Esophagus squamous epithelium (tissue), 4 donors: ENCODE results near the gene ATP8B1.

Source experiments
- POLR2A ChIP-seq, 4 donors: fragments of 450-650 bp; IDR thresholded peaks; one replicate each; pipeline ENCODE4 v1.6.1; 2017; ENCODE audit warnings: antibody characterized with exemption in 4 of 4, mild to moderate bottlenecking in 4 of 4, moderate library complexity in 3 of 4
- TF ChIP-seq, protein P1 (sequence below), 6 experiments: fragments of 450-650 bp in 4 of 6; fragments of 200-600 bp in 2 of 6; sonication (generic) in 2 of 6; IDR thresholded peaks; one replicate each; pipeline ENCODE4 v1.5.1; 2016 to 2019; ENCODE audit warnings: antibody characterized with exemption in 6 of 6, mild to moderate bottlenecking in 4 of 6, moderate library complexity in 4 of 6

DNA sequence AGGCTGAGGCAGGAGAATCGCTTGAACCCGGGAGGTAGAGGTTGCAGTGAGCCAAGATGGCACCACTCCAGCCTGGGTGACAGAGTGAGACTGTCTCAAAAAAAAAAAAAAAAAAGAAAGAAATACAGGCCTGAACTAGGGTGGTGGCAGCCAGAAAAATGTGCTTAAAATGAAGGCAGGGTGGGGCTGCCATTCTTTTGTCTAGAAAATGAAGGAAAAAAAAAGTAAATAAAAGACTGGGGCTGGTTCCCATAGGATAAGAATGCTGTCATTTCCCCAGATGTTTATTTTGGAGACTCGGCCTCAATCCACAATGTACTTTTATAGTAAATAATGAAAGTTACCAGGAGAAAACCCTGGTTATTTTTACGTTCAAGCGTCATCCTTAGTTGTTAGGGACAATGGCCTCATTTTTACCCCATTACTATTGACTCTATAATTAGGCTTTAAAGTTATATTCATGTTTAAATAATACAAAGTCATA is 58.9 kb downstream of the ATP8B1 start:
- TF ChIP-seq, protein P1, sequence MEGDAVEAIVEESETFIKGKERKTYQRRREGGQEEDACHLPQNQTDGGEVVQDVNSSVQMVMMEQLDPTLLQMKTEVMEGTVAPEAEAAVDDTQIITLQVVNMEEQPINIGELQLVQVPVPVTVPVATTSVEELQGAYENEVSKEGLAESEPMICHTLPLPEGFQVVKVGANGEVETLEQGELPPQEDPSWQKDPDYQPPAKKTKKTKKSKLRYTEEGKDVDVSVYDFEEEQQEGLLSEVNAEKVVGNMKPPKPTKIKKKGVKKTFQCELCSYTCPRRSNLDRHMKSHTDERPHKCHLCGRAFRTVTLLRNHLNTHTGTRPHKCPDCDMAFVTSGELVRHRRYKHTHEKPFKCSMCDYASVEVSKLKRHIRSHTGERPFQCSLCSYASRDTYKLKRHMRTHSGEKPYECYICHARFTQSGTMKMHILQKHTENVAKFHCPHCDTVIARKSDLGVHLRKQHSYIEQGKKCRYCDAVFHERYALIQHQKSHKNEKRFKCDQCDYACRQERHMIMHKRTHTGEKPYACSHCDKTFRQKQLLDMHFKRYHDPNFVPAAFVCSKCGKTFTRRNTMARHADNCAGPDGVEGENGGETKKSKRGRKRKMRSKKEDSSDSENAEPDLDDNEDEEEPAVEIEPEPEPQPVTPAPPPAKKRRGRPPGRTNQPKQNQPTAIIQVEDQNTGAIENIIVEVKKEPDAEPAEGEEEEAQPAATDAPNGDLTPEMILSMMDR (IDR thresholded peaks at IDR 0.05), result no peak
- no peak for TF ChIP-seq POLR2A (IDR thresholded peaks at IDR 0.05)
